K562 (cell line): Measurements from ENCODE around the gene RASSF7. TPM values are rescaled to one million over a fixed set of nuclear protein-coding genes. Genes with fewer than 3 reads are reported as not detected.

ENCODE experiments used
- ARID1B ChIP-seq: fragments of 450-650 bp; IDR thresholded peaks from 2 replicates; pipeline ENCODE4 v1.6.1; 2016; ENCODE audit warnings: antibody characterized with exemption, mild to moderate bottlenecking, inconsistent platforms
- DLX4 ChIP-seq: fragments of 250-450 bp; sonication (Bioruptor Pico); IDR thresholded peaks from 2 replicates; pipeline ENCODE4 v1.6.1; 2021; ENCODE audit warnings: mild to moderate bottlenecking
- E2F5 ChIP-seq: sonication (generic); formaldehyde crosslinking; IDR thresholded peaks from 2 replicates; pipeline ENCODE4 v1.8.0; 2022; ENCODE audit warnings: mild to moderate bottlenecking, missing genetic modification reagents
- ESRRB ChIP-seq: fragments of 250-450 bp; sonication (Bioruptor Pico); IDR thresholded peaks from 2 replicates; pipeline ENCODE4 v1.5.0; 2020; ENCODE audit warnings: mild to moderate bottlenecking, moderate library complexity, borderline replicate concordance
- GTF2A2 ChIP-seq: IDR thresholded peaks from 2 replicates; pipeline ENCODE4 v1.6.1; 2016; ENCODE audit warnings: mild to moderate bottlenecking, missing genetic modification characterization, missing compliant biosample characterization
- HDAC8 ChIP-seq: fragments of 450-650 bp; IDR thresholded peaks from 2 replicates; pipeline ENCODE4 v1.6.1; 2016; ENCODE audit warnings: mild to moderate bottlenecking, missing genetic modification characterization, moderate library complexity, missing compliant biosample characterization
- MCM7 ChIP-seq, 2 experiments: fragments of 450-650 bp; IDR thresholded peaks; 2 replicates each; pipeline ENCODE4 v1.6.1; 2016 to 2018
- NCOR1 ChIP-seq: fragments of 450-650 bp; IDR thresholded peaks from 2 replicates; pipeline ENCODE4 v1.6.1; 2016; ENCODE audit warnings: mild to moderate bottlenecking, moderate library complexity
- PRDM10 ChIP-seq: fragments of 450-650 bp; IDR thresholded peaks from 2 replicates; pipeline ENCODE4 v1.6.1; 2018; ENCODE audit not compliant: partially characterized antibody
- RBFOX2 ChIP-seq: fragments of 200-400 bp; formaldehyde crosslinking; IDR thresholded peaks from 2 replicates; pipeline ENCODE4 v1.6.1; 2017; ENCODE audit warnings: low read depth, mild to moderate bottlenecking, low read length, moderate library complexity
- RBM17 ChIP-seq: fragments of 200-400 bp; formaldehyde crosslinking; IDR thresholded peaks from 2 replicates; pipeline ENCODE4 v1.6.1; 2017; ENCODE audit warnings: low read depth, mild to moderate bottlenecking, low read length, borderline replicate concordance
- TFE3 ChIP-seq: fragments of 450-650 bp; formaldehyde crosslinking; IDR thresholded peaks from 2 replicates; pipeline ENCODE4 v1.4.0; 2020; ENCODE audit warnings: mild to moderate bottlenecking, mixed read lengths
- ZBTB1 ChIP-seq: sonication (generic); formaldehyde crosslinking; IDR thresholded peaks from 2 replicates; pipeline ENCODE4 v1.8.1; 2023; ENCODE audit warnings: missing genetic modification reagents, low read depth, mild to moderate bottlenecking, borderline replicate concordance
- ZBTB7A ChIP-seq: IDR thresholded peaks from 2 replicates; pipeline ENCODE4 v1.6.1; 2011; ENCODE audit warnings: low read depth, mild to moderate bottlenecking, low read length, moderate library complexity, borderline replicate concordance; ENCODE audit not compliant: control insufficient read depth
- ZFX ChIP-seq: sonication (generic); formaldehyde crosslinking; IDR thresholded peaks from 2 replicates; pipeline ENCODE4 v1.8.0; 2022; ENCODE audit warnings: mild to moderate bottlenecking, missing genetic modification reagents, moderate library complexity
- ZNF133 ChIP-seq: fragments of 250-450 bp; sonication (Bioruptor Pico); IDR thresholded peaks from 2 replicates; pipeline ENCODE4 v1.4.0; 2020; ENCODE audit warnings: mild to moderate bottlenecking
- ZNF274 ChIP-seq: IDR thresholded peaks from 2 replicates; pipeline ENCODE4 v1.6.1; 2011; ENCODE audit warnings: low read depth, mild to moderate bottlenecking, low read length, moderate library complexity, borderline replicate concordance
- ZNF668 ChIP-seq: fragments of 250-450 bp; sonication (Bioruptor Pico); IDR thresholded peaks from 2 replicates; pipeline ENCODE4 v1.8.0; 2022; ENCODE audit warnings: mild to moderate bottlenecking, inconsistent platforms
- ZNF695 ChIP-seq: fragments of 450-650 bp; formaldehyde crosslinking; IDR thresholded peaks from 2 replicates; pipeline ENCODE4 v1.4.0; 2020; ENCODE audit warnings: mild to moderate bottlenecking, moderate library complexity
- polyA plus RNA-seq, 8 experiments: library from polyadenylated mRNA; depleted of rRNA in 4 of 8; stranded (reverse) in 5 of 8; unstranded in 3 of 8; fragments of >200 nt; fragmentation: Nextera tagmentation in 2 of 8; fragmentation: Illumina TruSeq in 1 of 8; extraction: Ambion mirVana in 2 of 8; extraction: Trizol in 1 of 8; gene quantifications; 2 replicates each; pipeline versions ENCODE4 v1.2.1 to v1.2.3, GENCODE V29; 2011 to 2014; ENCODE audit warnings: inconsistent platforms in 1 of 8, missing spikeins in 1 of 8
- total RNA-seq, 7 experiments: library from RNA; depleted of rRNA in 6 of 7; stranded (reverse); fragments of >200 nt in 6 of 7; fragmentation: Illumina TruSeq in 2 of 7; extraction: Trizol in 2 of 7; gene quantifications; 2 replicates each; pipeline versions ENCODE4 v1.2.1 to v1.2.3, GENCODE V29; 2011 to 2021; ENCODE audit warnings: low replicate concordance in 1 of 7

RASSF7 gene
- total and polyA plus RNA-seq, 9 of the 15 experiments (the other 6 are each of a cell fraction or from before 2014, with no cell fraction given): 0.41 to 45.2 (median 18.6) TPM

- TF ChIP-seq PRDM10 (peak; percentile 33), ZNF274 (no peak), ZBTB7A (0 out of 2 replicates have a peak, but pooled peaks have one; percentile 56), ZFX (CRISPR knock-in tag) (peak; percentile 51; the same call in 1 of the 2 replicates), ZNF668 (CRISPR knock-in tag) (no peak), RBFOX2 (peak; percentile 32; the same call in 1 of the 2 replicates), TFE3 (CRISPR knock-in tag) (no peak), GTF2A2 (tag) (no peak), ZNF133 (no peak), NCOR1 (0 out of 2 replicates have a peak, but pooled peaks have one; percentile 17), E2F5 (CRISPR knock-in tag) (no peak), DLX4 (no peak), ZNF695 (CRISPR knock-in tag) (no peak), ARID1B (peak; percentile 46; the same call in 1 of the 2 replicates), ZBTB1 (CRISPR knock-in tag) (no peak), ESRRB (no peak), RBM17 (no peak), MCM7 (IDR thresholded peaks at IDR 0.05) (no peak), HDAC8 (tag) (no peak)
Observed at GRCh38 chr11:551596-551995, 9.2 kb upstream of the RASSF7 start (continued).
